GM12878 (cell line): Measurements from ENCODE around the gene NUDT22. TPM values are rescaled to one million over a fixed set of nuclear protein-coding genes. Genes with fewer than 3 reads are reported as not detected.

Experiments used
- CHD2 ChIP-seq: IDR thresholded peaks from 2 replicates; pipeline ENCODE4 v1.6.1; 2011; ENCODE audit warnings: low read depth, low read length, improper control_type of control experiment, borderline replicate concordance
- CTCF ChIP-seq, 3 experiments: IDR thresholded peaks in 2 of 3; conservative IDR thresholded peaks in 1 of 3; 2 replicates each; pipeline ENCODE4 v1.5.1; 2011; ENCODE audit warnings: low read depth in 3 of 3, low read length in 3 of 3, mild to moderate bottlenecking in 3 of 3, control low read depth in 2 of 3, moderate library complexity in 2 of 3, inconsistent platforms in 1 of 3, mixed read lengths in 1 of 3; ENCODE audit not compliant: control insufficient read depth in 2 of 3, insufficient read depth in 1 of 3; ENCODE audit errors: extremely low read depth in 1 of 3
- DPF2 ChIP-seq: fragments of 450-650 bp; IDR thresholded peaks from 2 replicates; pipeline ENCODE4 v1.6.1; 2017; ENCODE audit warnings: mild to moderate bottlenecking
- EP300 ChIP-seq, 2 experiments: fragments of 150-350 bp in 1 of 2; IDR thresholded peaks; 2 replicates each; pipeline ENCODE4 v1.6.1; 2011 to 2012; ENCODE audit warnings: low read depth in 2 of 2, low read length in 2 of 2, borderline replicate concordance in 1 of 2, improper control_type of control experiment in 1 of 2, inconsistent platforms in 1 of 2; ENCODE audit not compliant: control insufficient read depth in 1 of 2
- FOS ChIP-seq: IDR thresholded peaks from 3 replicates; pipeline ENCODE4 v1.6.1; 2011; ENCODE audit warnings: borderline replicate concordance; ENCODE audit not compliant: insufficient read length; ENCODE audit errors: extremely low read depth
- HCFC1 ChIP-seq: fragments of 150-350 bp; IDR thresholded peaks from 2 replicates; pipeline ENCODE4 v1.6.1; 2014; ENCODE audit warnings: low read length
- NR2C1 ChIP-seq: fragments of 450-650 bp; IDR thresholded peaks from 2 replicates; pipeline ENCODE4 v1.6.1; 2017; ENCODE audit warnings: antibody characterized with exemption, mild to moderate bottlenecking, moderate library complexity
- SIN3A ChIP-seq: IDR thresholded peaks from 2 replicates; pipeline ENCODE4 v1.6.1; 2012; ENCODE audit warnings: low read depth, low read length, improper control_type of control experiment
- SMAD5 ChIP-seq: IDR thresholded peaks from 2 replicates; pipeline ENCODE4 v1.6.1; 2016; ENCODE audit warnings: antibody characterized with exemption, low read depth
- TBL1XR1 ChIP-seq: IDR thresholded peaks from 2 replicates; pipeline ENCODE4 v1.6.1; 2012; ENCODE audit warnings: low read depth, low read length, improper control_type of control experiment
- YY1 ChIP-seq: IDR thresholded peaks from 2 replicates; pipeline ENCODE4 v1.6.1; 2011; ENCODE audit warnings: low read depth, mild to moderate bottlenecking, low read length
- ZBTB40 ChIP-seq: fragments of 450-650 bp; IDR thresholded peaks from 2 replicates; pipeline ENCODE4 v1.6.1; 2016; ENCODE audit warnings: mild to moderate bottlenecking, moderate library complexity, borderline replicate concordance
- ZNF207 ChIP-seq: fragments of 450-650 bp; IDR thresholded peaks from 2 replicates; pipeline ENCODE4 v1.6.1; 2014; ENCODE audit warnings: antibody characterized with exemption, mild to moderate bottlenecking, borderline replicate concordance
- polyA plus RNA-seq, 11 experiments: library from polyadenylated mRNA; depleted of rRNA in 4 of 11; unstranded in 6 of 11; stranded (reverse) in 5 of 11; fragments of >200 nt; fragmentation: Nextera tagmentation in 4 of 11; fragmentation: Illumina TruSeq in 1 of 11; extraction: Ambion mirVana in 4 of 11; extraction: Trizol in 1 of 11; gene quantifications; 1 replicate in 1 of 11; 2 replicates in 10 of 11; pipeline versions ENCODE4 v1.2.1 to v1.2.3, GENCODE V29; 2011 to 2016; ENCODE audit warnings: inconsistent platforms in 2 of 11, missing spikeins in 2 of 11, low read depth in 1 of 11
- total RNA-seq, 4 experiments: library from RNA; depleted of rRNA in 3 of 4; stranded (reverse); fragments of >200 nt in 3 of 4; fragmentation: Illumina TruSeq in 1 of 4; extraction: Trizol in 1 of 4; gene quantifications; 2 replicates each; pipeline versions ENCODE4 v1.2.1 to v1.2.3, GENCODE V29; 2013 to 2021
- TF ChIP-seq, protein P1 (sequence below): fragments of 450-650 bp; IDR thresholded peaks from 2 replicates; pipeline ENCODE4 v1.6.1; 2018; ENCODE audit warnings: borderline replicate concordance, mild to moderate bottlenecking; ENCODE audit not compliant: partially characterized antibody
- TF ChIP-seq, protein P2 (sequence below): fragments of 450-650 bp; IDR thresholded peaks from 2 replicates; pipeline ENCODE4 v1.6.1; 2017; ENCODE audit warnings: mild to moderate bottlenecking, moderate library complexity

The NUDT22 gene
- total and polyA plus RNA-seq, 10 of the 15 experiments (the other 5 are each of a cell fraction or from before 2014, with no cell fraction given), result 6.7 to 115 (median 64.7) TPM

- TF ChIP-seq ZBTB40 (0 out of 2 replicates have a peak, but pooled peaks have one; percentile 35), YY1 (peak; percentile 99), CTCF (IDR thresholded peaks at IDR 0.05 in 2 of 3, conservative IDR thresholded peaks at IDR 0.05 in 1 of 3; ENCODE audit: control insufficient read depth in 2 of 3, extremely low read depth in 1 of 3, insufficient read depth in 1 of 3, low read depth in 3 of 3, low read length in 3 of 3) (0 out of 6 replicates have a peak, but pooled peaks of 1 of the 3 experiments have one; percentile 6), SIN3A (peak; percentile 66), FOS (no peak), HCFC1 (peak; percentile 91), SMAD5 (no peak), DPF2 (0 out of 2 replicates have a peak, but pooled peaks have one; percentile 43), ZNF207 (0 out of 2 replicates have a peak, but pooled peaks have one; percentile 48), NR2C1 (peak; percentile 61), CHD2 (peak; percentile 90), TBL1XR1 (0 out of 2 replicates have a peak, but pooled peaks have one; percentile 17), EP300 (IDR thresholded peaks at IDR 0.05; ENCODE audit: borderline replicate concordance in 1 of 2, control insufficient read depth in 1 of 2, low read depth in 2 of 2, low read length in 2 of 2) (no peak)
- TF ChIP-seq, protein P1, sequence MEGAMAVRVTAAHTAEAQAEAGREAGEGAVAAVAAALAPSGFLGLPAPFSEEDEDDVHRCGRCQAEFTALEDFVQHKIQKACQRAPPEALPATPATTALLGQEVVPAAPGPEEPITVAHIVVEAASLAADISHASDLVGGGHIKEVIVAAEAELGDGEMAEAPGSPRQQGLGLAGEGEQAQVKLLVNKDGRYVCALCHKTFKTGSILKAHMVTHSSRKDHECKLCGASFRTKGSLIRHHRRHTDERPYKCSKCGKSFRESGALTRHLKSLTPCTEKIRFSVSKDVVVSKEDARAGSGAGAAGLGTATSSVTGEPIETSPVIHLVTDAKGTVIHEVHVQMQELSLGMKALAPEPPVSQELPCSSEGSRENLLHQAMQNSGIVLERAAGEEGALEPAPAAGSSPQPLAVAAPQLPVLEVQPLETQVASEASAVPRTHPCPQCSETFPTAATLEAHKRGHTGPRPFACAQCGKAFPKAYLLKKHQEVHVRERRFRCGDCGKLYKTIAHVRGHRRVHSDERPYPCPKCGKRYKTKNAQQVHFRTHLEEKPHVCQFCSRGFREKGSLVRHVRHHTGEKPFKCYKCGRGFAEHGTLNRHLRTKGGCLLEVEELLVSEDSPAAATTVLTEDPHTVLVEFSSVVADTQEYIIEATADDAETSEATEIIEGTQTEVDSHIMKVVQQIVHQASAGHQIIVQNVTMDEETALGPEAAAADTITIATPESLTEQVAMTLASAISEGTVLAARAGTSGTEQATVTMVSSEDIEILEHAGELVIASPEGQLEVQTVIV, result no peak
- TF ChIP-seq, protein P2, sequence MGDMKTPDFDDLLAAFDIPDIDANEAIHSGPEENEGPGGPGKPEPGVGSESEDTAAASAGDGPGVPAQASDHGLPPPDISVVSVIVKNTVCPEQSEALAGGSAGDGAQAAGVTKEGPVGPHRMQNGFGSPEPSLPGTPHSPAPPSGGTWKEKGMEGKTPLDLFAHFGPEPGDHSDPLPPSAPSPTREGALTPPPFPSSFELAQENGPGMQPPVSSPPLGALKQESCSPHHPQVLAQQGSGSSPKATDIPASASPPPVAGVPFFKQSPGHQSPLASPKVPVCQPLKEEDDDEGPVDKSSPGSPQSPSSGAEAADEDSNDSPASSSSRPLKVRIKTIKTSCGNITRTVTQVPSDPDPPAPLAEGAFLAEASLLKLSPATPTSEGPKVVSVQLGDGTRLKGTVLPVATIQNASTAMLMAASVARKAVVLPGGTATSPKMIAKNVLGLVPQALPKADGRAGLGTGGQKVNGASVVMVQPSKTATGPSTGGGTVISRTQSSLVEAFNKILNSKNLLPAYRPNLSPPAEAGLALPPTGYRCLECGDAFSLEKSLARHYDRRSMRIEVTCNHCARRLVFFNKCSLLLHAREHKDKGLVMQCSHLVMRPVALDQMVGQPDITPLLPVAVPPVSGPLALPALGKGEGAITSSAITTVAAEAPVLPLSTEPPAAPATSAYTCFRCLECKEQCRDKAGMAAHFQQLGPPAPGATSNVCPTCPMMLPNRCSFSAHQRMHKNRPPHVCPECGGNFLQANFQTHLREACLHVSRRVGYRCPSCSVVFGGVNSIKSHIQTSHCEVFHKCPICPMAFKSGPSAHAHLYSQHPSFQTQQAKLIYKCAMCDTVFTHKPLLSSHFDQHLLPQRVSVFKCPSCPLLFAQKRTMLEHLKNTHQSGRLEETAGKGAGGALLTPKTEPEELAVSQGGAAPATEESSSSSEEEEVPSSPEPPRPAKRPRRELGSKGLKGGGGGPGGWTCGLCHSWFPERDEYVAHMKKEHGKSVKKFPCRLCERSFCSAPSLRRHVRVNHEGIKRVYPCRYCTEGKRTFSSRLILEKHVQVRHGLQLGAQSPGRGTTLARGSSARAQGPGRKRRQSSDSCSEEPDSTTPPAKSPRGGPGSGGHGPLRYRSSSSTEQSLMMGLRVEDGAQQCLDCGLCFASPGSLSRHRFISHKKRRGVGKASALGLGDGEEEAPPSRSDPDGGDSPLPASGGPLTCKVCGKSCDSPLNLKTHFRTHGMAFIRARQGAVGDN, result no peak
Measured at GRCh38 chr11:64246871-64247728, 21.0 kb downstream of the NUDT22 start, which contains the start of gene PPP1R14B (continued).
